Kidney epithelial cell (primary cell): ENCODE measurements around the gene USH1G. TPM values are rescaled to one million over a fixed set of nuclear protein-coding genes. Genes with fewer than 3 reads are reported as not detected.

Source experiments
- DNase-seq: peaks from one replicate; pipeline ENCODE4 v3.0.0-alpha.2; 2010; ENCODE audit warnings: low read depth
- H3K27me3 ChIP-seq: 2 replicates; pipeline ENCODE4 v1.6.0; 2011; ENCODE audit warnings: low read length; ENCODE audit not compliant: control insufficient read depth, insufficient read depth
- H3K36me3 ChIP-seq: 2 replicates; pipeline ENCODE4 v1.5.1; 2011; ENCODE audit warnings: low read length; ENCODE audit not compliant: control insufficient read depth, insufficient read depth
- H3K4me3 ChIP-seq: 2 replicates; pipeline ENCODE4 v1.5.1; 2011; ENCODE audit warnings: low read depth, mild to moderate bottlenecking, control low read depth, low read length
- total RNA-seq: library from RNA; depleted of rRNA; stranded (reverse); fragments of >200 nt; gene quantifications from 2 replicates; pipeline ENCODE4 v1.2.3, GENCODE V29; 2015
- TF ChIP-seq, protein P1 (sequence below): IDR thresholded peaks from 2 replicates; pipeline ENCODE4 v1.5.1; 2011; ENCODE audit warnings: mild to moderate bottlenecking, moderate library complexity, low read length, control low read depth, inconsistent platforms; ENCODE audit not compliant: insufficient read depth, poor library complexity, severe bottlenecking

Gene USH1G
- total RNA-seq, 1 donor from 2014 or later: not detected

DNA sequence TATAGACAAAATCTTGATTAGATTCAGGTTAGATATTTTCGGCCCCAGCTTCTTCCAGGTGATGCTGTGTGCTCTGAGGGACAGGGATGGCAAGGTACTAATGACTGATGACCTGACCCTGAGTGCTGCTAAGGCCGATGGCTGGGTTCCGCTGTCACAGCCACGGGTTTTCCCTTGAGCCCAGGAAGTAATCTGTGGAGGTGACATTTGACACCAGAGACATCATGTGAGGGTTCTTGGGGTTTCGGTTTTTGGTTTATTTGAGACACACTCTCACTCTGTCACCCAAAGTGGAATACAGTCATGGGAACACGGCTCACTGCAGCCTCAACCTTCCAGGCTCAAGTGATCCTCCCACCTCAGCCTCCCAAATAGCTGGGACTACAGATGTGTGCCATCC lies 22.5 kb upstream of the USH1G start:
- TF ChIP-seq, protein P1, sequence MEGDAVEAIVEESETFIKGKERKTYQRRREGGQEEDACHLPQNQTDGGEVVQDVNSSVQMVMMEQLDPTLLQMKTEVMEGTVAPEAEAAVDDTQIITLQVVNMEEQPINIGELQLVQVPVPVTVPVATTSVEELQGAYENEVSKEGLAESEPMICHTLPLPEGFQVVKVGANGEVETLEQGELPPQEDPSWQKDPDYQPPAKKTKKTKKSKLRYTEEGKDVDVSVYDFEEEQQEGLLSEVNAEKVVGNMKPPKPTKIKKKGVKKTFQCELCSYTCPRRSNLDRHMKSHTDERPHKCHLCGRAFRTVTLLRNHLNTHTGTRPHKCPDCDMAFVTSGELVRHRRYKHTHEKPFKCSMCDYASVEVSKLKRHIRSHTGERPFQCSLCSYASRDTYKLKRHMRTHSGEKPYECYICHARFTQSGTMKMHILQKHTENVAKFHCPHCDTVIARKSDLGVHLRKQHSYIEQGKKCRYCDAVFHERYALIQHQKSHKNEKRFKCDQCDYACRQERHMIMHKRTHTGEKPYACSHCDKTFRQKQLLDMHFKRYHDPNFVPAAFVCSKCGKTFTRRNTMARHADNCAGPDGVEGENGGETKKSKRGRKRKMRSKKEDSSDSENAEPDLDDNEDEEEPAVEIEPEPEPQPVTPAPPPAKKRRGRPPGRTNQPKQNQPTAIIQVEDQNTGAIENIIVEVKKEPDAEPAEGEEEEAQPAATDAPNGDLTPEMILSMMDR: no peak
- H3K36me3 ChIP-seq: no peaks in the 10 kb centered on the region
- peaks cover 42% of the 10 kb centered on the region for H3K27me3 ChIP-seq
- no peak for DNase-seq
- H3K4me3 ChIP-seq: no peak overlapping the region

- Histone ChIP-seq H3K4me3 (no peak overlapping the region), H3K27me3 (peaks cover 39% of the 10 kb centered on the region), H3K36me3 (no peaks in the 10 kb centered on the region)
- TF ChIP-seq, protein P1: no peak
- DNase-seq: no peak
Observed at GRCh38 chr17:74943808-74944522, 20.9 kb upstream of the USH1G start.

GRCh38 chr17:74941128-74941725 lies 18.2 kb upstream of the USH1G start:
- H3K27me3 ChIP-seq: peaks cover 54% of the 10 kb centered on the region
- no peak for DNase-seq
- no peaks in the 10 kb centered on the region for H3K36me3 ChIP-seq
- H3K4me3 ChIP-seq: no peak overlapping the region
- TF ChIP-seq, protein P1: no peak

- TF ChIP-seq, protein P1: no peak
- H3K36me3 ChIP-seq: no peaks in the 10 kb centered on the region
- DNase-seq: no peak
- H3K27me3 ChIP-seq: peaks cover 68% of the 10 kb centered on the region
- no peak overlapping the region for H3K4me3 ChIP-seq
Observed at GRCh38 chr17:74939534-74939933, 16.5 kb upstream of the USH1G start.

GRCh38 chr17:74938194-74938950 lies 15.3 kb upstream of the USH1G start:
- TF ChIP-seq, protein P1: no peak
- no peaks in the 10 kb centered on the region for H3K36me3 ChIP-seq
- H3K4me3 ChIP-seq: no peak overlapping the region
- H3K27me3 ChIP-seq: peaks cover 72% of the 10 kb centered on the region
- DNase-seq: no peak
